ENCODE measurements around the gene POMT1.

POMT1 gene

DNA sequence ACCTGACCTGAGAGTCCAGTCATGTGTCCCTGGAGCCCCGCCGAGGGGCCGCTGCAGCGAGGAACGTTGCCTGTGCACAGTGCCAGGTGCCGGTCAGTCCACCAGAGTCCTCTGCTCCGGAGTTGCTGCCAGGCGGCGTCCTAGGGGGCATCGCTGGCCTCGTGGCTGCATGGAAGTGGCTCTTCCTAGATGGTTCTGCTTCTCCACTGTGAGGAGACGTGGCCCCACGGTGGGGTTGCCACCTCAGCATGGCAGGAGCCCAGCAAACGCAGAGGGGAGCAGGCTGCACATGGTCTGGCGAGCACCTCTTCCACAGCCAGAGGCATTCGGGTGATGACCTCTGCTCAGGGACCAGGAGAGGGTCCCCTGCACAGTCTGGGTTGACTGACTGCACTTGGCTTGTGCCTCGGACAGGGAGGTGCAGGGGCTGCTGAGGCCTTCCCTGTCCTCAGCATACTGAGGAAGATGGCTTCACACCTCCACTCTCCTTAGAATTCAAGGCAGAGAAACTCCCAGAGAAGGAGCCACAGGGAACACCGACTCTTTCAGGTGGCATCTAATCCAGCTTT, 25.9 kb upstream of the POMT1 start:
- no peak for DNase-seq (ENCODE audit: low spot score)

GRCh38 chr9:131477367-131477766, 25.4 kb upstream of the POMT1 start:
- no peak for DNase-seq (ENCODE audit: low spot score)

DNA sequence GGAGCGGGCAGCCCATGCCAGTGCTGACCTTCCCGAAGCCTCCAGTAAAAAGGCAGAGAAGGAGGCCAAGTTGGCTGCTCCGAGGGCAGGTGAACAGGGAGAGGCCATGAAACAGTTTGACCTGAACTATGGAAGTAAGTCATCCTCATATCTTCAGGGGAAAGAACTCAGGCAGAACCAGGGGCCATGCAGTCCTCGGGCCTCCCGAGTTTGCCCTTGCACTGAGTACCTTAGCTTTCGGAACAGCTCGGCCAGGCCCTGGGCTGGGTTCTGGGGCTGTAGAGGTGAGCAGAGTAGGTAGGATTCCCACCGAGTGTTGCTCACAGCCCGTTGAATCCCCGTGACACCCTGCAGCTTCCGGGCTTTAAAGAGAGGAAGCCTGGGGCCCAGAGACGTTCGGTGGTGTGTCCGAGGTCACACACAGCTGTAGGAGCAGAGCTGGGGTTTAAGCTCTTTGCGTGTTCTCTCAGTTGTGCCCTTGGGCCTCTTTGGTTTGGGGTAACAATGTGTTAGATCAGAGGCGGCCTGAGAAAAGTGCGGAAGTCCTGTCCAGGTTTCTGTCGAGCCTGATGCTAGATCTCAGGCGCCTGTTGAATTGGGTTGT, 24.8 kb upstream of the POMT1 start:
- no peak for DNase-seq (ENCODE audit: low spot score)

DNA sequence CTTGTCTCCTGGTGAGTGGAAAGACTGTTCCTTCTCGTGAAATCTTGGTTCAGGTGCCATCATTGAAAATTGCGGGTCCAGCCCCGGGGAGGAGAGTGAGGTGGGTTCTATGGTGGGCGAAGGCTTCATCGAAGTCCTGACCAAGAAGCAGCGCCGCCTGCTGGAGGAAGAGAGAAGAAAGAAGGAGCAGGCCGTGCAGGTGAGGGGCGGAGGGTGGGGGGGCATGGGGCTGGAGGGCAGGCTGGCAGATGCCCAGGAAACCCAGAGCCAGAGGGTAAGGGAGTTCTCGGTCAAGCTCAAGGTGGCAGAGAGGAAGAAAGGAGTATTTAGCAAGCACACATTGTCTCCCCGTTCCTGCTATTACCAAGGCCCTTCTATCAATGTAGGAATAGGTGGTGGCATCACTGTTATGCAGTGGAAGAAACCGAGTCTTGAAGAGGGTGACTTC, 24.3 kb upstream of the POMT1 start:
- peak; percentile 47 for DNase-seq (ENCODE audit: low spot score)

- DNase-seq (ENCODE audit: low spot score), result no peak
Measured at GRCh38 chr9:131478911-131479310, 23.8 kb upstream of the POMT1 start.

GRCh38 chr9:131480258-131480657, 22.5 kb upstream of the POMT1 start:
- DNase-seq (ENCODE audit: low spot score), result no peak

- no peak for DNase-seq (ENCODE audit: low spot score)
Measured at GRCh38 chr9:131481441-131482342, 21.0 kb upstream of the POMT1 start.

DNA sequence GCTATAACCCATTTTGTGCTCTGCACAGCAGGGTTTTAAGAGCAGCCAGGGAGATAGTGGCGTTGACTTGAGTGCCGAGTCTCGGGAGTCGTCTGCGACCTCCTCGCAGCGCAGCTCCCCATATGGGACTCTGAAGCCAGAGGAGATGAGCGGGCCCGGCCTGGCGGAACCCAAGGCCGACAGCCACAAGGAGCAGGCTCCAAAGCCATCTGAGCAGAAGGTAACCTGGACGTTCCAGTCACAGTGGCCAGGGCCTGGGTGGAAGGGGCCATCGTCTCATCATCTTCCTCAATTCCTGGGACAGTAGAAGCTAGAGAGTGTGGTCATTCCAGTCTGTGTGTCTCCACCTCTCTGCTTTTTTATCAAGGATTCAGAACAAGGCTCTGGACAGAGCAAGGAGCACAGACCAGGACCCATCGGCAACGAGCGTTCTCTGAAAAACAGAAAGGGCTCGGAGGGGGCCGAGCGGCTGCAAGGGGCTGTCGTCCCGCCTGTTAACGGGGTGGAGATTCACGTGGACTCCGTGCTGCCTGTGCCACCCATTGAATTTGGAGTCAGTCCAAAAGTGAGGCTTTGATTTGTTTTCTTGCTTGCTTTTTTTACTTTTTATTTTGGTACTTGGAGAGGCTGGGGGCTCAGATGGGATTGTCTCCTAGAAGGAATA, 20.2 kb upstream of the POMT1 start:
- DNase-seq (ENCODE audit: low spot score), result no peak

GRCh38 chr9:131483319-131484050, 19.2 kb upstream of the POMT1 start:
- no peak for DNase-seq (ENCODE audit: low spot score)

DNA sequence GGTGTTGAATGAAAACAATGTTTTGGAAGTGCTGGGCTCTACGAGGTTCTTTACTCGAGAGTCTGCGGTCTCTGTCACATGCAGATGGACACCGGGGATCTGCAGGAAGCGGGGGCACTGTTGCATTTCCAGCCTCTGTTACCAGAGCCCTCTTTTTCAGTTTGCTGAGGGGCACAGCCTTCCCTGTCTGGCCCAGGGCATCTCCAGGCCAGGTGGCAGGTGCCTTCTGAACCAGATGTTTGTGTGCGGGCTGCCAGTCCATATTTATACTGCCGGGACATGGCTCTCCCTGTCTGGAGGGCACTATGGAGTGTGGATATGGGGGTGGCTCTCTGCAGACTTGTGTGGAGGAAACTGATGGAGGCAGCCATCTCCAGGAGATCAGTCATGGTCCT, 18.7 kb upstream of the POMT1 start:
- no peak for DNase-seq (ENCODE audit: low spot score)

GRCh38 chr9:131484560-131485185, 18.0 kb upstream of the POMT1 start:
- DNase-seq (ENCODE audit: low spot score), result no peak

DNA sequence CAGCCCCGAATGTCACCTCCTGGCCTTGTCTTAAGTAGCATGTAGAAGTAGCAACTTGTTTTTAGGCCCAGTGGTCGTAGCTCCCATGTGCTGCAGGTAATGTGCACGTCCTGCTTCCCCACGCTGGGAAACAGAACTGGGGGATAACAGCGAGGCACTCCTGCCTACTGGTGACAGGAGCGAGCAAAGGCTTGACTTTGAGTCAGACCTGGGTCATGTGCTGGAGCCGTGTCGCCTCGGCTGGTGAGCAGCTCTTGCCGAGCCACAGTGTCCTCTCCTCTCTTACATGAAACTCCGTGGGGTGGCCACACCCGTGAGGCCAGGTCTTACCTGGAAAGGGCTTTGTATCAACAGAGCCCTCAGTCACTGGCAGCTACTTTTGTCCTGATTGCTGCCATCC, 17.5 kb upstream of the POMT1 start:
- DNase-seq (ENCODE audit: low spot score), result no peak

DNA sequence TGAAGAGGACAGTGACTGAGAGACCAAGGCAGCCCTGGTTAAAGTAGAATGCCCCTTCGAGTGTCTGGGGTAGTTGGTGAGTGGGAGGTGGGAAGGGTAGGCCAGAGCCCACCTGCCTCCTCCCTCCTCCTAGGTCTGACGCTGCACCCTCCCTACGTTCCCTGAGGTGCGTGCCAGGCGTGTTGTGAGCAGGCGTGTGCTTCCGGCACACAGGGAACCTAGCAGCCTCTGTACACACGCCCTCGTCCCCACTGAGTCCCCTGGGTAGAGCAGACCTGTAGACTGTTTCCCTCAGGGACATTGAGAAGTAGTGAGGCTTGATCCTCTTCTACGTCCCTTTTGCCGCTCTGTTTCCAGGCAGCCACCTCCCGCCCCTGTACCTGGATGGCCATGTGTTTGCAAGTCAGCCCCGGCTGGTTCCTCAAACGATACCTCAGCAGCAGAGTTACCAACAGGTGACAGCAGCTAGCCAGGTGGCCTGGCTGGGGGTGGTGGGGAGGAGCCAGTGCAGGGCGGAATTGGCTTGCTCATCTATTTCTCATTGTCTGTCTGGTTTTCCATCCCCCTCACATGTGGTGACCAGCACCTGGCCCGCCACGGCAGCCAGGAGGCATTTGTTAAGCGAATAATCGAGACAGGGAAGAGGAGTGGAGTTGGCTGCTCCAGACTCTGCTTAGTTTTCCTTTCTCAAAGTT, 16.8 kb upstream of the POMT1 start:
- DNase-seq (ENCODE audit: low spot score), result no peak

DNA sequence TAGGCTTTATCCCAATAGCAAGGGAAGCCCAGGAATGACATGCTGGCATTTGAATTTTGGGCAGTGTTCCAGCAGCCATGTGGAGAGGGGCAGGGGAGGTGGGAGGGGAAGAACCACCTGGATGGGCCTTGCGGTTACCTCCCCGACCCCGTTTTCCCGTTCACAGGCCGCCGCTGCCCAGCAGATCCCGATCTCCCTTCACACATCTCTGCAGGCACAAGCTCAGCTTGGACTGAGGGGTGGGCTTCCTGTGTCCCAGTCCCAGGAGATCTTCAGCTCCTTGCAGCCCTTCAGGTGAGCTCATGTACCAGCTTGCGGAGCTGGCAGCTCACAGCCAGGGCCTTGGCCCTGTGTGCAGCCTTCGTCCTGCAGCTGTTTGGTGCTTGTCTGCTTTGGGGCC, 15.7 kb upstream of the POMT1 start:
- DNase-seq (ENCODE audit: low spot score), result no peak

GRCh38 chr9:131487621-131488031, 15.1 kb upstream of the POMT1 start:
- DNase-seq (ENCODE audit: low spot score), result no peak

GRCh38 chr9:131490514-131490913, 12.2 kb upstream of the POMT1 start:
- DNase-seq (ENCODE audit: low spot score), result no peak

GRCh38 chr9:131491001-131491710, 11.6 kb upstream of the POMT1 start:
- no peak for DNase-seq (ENCODE audit: low spot score)

DNA sequence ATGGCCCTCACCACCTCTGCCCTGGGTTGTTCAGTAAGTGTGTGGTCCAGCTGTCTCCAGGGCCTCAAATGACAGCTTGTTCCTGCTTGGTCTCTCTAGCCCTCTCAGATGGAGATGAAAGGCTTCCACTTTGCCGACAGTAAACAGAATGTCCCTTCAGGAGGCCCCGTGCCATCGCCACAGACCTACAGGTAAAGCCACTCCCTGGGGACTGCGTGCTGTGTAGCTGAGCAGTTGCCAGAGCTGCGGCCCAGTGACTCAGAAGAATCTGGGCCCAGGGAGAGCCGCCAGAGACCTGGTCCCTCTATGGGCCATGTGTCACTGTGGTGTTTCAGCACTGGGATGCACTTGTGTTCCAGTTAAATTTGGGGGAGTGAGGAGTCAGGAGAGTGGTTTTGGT, 10.6 kb upstream of the POMT1 start:
- DNase-seq (ENCODE audit: low spot score), result no peak

DNA sequence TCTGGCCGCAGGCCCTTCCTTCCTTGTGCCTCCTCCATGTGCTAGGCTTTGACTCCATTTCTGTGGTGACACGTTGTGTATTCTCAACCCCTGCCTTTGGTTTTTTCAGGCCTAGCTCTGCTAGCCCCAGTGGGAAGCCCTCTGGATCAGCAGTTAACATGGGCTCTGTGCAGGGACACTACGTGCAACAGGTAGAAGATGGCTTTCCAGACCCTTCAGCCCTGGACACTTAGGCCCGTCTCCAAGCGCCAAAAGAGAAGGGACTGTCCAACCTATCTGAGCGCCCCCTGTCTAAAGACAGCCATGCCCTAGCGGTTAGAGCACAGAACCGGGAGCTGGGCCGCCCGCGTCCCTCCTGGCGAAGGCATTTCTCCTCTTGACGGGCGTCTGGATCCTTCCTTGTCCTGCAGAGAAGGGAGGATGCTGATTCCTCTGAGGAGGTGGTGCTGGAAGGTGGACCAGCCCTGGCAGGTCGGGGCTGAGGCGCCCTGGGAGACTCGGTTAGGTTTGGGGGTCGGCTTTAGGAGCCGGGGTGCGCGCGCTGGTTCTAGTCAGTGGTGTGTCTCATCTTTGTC, 8.3 kb upstream of the POMT1 start:
- DNase-seq (ENCODE audit: low spot score), result no peak

GRCh38 chr9:131495785-131496184, 6.9 kb upstream of the POMT1 start:
- no peak for DNase-seq (ENCODE audit: low spot score)

Data from hematopoietic multipotent progenitor cell treated with erythropoietin and hydrocortisone succinate and interleukin-3 and kit ligand, for 15 days (in vitro differentiated cells).